B cell (primary cell): ENCODE results near the gene SHMT2. TPM values are rescaled to one million over a fixed set of nuclear protein-coding genes. Genes with fewer than 3 reads are reported as not detected.
A peak's percentile ranks its signal among the peaks of the same experiment; 100 is the strongest.

Source experiments
- ATAC-seq: fragments of 200-7000 bp; cut with Tn5 transposase; one replicate; pipeline ENCODE4 v1.10.0; 2021; ENCODE audit warnings: low read depth, mild to moderate bottlenecking, moderate number of reproducible peaks, moderate library complexity
- CTCF ChIA-PET: fragments of 350-600 bp; sonication (Branson Sonifier 250); formaldehyde crosslinking; loops from one replicate; lab custom pipeline; 2021; ENCODE audit warnings: antibody characterized with exemption, inconsistent platforms; lab: Charles Lee
- POLR2A ChIA-PET: fragments of 350-600 bp; sonication (Branson Sonifier 250); formaldehyde crosslinking; loops from one replicate; lab custom pipeline; 2021; ENCODE audit warnings: antibody characterized with exemption; lab: Charles Lee
- DNase-seq: peaks from one replicate; pipeline ENCODE4 v3.0.0; 2013
- H2AFZ ChIP-seq: 2 replicates; pipeline ENCODE4 v1.6.1; 2012; ENCODE audit warnings: mild to moderate bottlenecking, low read depth, low read length; ENCODE audit not compliant: insufficient read depth, poor library complexity, severe bottlenecking
- H3K27ac ChIP-seq, 2 donors: 1 replicate in 1 of 2; 2 replicates in 1 of 2; pipeline ENCODE4 v1.5.1; 2012 to 2013; ENCODE audit warnings: low read length in 2 of 2, mild to moderate bottlenecking in 2 of 2, moderate library complexity in 1 of 2
- H3K27me3 ChIP-seq, 4 experiments: fragments of 200-600 bp in 1 of 4; sonication (generic) in 1 of 4; replicated peaks in 1 of 4; 1 replicate in 2 of 4; 2 replicates in 2 of 4; pipeline versions ENCODE4 v1.6.1 to v1.7.0; 2013 to 2016; ENCODE audit warnings: low read length in 3 of 4, mild to moderate bottlenecking in 2 of 4, mixed read lengths in 1 of 4, moderate library complexity in 1 of 4; ENCODE audit not compliant: insufficient read depth in 4 of 4, control insufficient read depth in 3 of 4; ENCODE audit errors: control extremely low read depth in 1 of 4
- H3K36me3 ChIP-seq, 2 experiments: replicated peaks in 1 of 2; 1 replicate in 1 of 2; 2 replicates in 1 of 2; pipeline versions ENCODE4 v1.6.1 to v1.7.1; 2013; ENCODE audit warnings: low read length in 1 of 2; ENCODE audit not compliant: insufficient read depth in 2 of 2, control insufficient read depth in 1 of 2; ENCODE audit errors: control extremely low read depth in 1 of 2, extremely low read depth in 1 of 2
- H3K4me1 ChIP-seq, 2 donors: fragments of 200-600 bp in 1 of 2; sonication (generic) in 1 of 2; 1 replicate in 1 of 2; 2 replicates in 1 of 2; pipeline versions ENCODE4 v1.5.1 to v1.6.1; 2013 to 2017; ENCODE audit warnings: low read length in 2 of 2; ENCODE audit not compliant: control insufficient read depth in 2 of 2, insufficient read depth in 2 of 2
- H3K4me2 ChIP-seq: replicated peaks from 2 replicates; pipeline ENCODE3; 2012; ENCODE audit warnings: mild to moderate bottlenecking, low read depth, low read length; ENCODE audit not compliant: poor library complexity, severe bottlenecking
- H3K4me3 ChIP-seq, 5 experiments: fragments of 200-600 bp in 1 of 5; sonication (generic) in 1 of 5; 1 replicate in 3 of 5; 2 replicates in 2 of 5; pipeline versions ENCODE4 v1.5.1 to v1.7.0; 2011 to 2016; ENCODE audit warnings: low read length in 4 of 5, mild to moderate bottlenecking in 4 of 5, low read depth in 2 of 5, control low read depth in 1 of 5, moderate library complexity in 1 of 5; ENCODE audit not compliant: insufficient read depth in 1 of 5; ENCODE audit errors: control extremely low read depth in 1 of 5, extremely low read depth in 1 of 5
- H3K79me2 ChIP-seq: fragments of 200-600 bp; sonication (generic); one replicate; pipeline ENCODE4 v1.6.0; 2016; ENCODE audit warnings: low read length; ENCODE audit not compliant: control insufficient read depth, insufficient read depth
- H3K9ac ChIP-seq: fragments of 200-600 bp; sonication (generic); 2 replicates; pipeline ENCODE4 v1.6.1; 2017; ENCODE audit warnings: mild to moderate bottlenecking, low read length, moderate library complexity
- H3K9me3 ChIP-seq, 3 donors: one replicate each; pipeline versions ENCODE4 v1.6.1 to v1.7.1; 2013; ENCODE audit warnings: low read length in 2 of 3; ENCODE audit not compliant: control insufficient read depth in 2 of 3, insufficient read depth in 1 of 3; ENCODE audit errors: control extremely low read depth in 1 of 3
- H4K20me1 ChIP-seq: 2 replicates; pipeline ENCODE4 v1.6.0; 2012; ENCODE audit warnings: mild to moderate bottlenecking, low read length; ENCODE audit not compliant: insufficient read depth, control insufficient read depth, poor library complexity, severe bottlenecking
- H3K27ac Mint-ChIP-seq: one replicate; pipeline ENCODE4 v1.8.0; 2021; ENCODE audit warnings: mixed read lengths
- H3K27me3 Mint-ChIP-seq: one replicate; pipeline ENCODE4 v1.8.0; 2021; ENCODE audit warnings: mixed read lengths
- H3K4me1 Mint-ChIP-seq: one replicate; pipeline ENCODE4 v1.8.0; 2021; ENCODE audit warnings: mixed read lengths
- H3K4me3 Mint-ChIP-seq: one replicate; pipeline ENCODE4 v1.8.0; 2021; ENCODE audit warnings: mixed read lengths
- H3K9me3 Mint-ChIP-seq: one replicate; pipeline ENCODE4 v1.8.0; 2022; ENCODE audit warnings: mixed read lengths; ENCODE audit not compliant: insufficient read depth
- EZH2 ChIP-seq: IDR thresholded peaks from 2 replicates; pipeline ENCODE4 v1.6.1; 2012; ENCODE audit warnings: borderline replicate concordance, low read depth, mild to moderate bottlenecking, moderate library complexity, low read length; ENCODE audit not compliant: insufficient read depth, poor library complexity, severe bottlenecking
- WGBS: methylation state at CpG from one replicate; pipeline ENCODE4 v1.1.5; 2013; ENCODE audit warnings: missing lambda C conversion rate; ENCODE audit not compliant: insufficient coverage; 5-methylcytosine and 5-hydroxymethylcytosine counted together
- intact Hi-C: fragments of 100-400 bp; cut with micrococcal nuclease; formaldehyde crosslinking; loops from one replicate; pipeline ENCODE4 v1.10.0; 2022
- polyA plus RNA-seq: library from polyadenylated mRNA; depleted of rRNA; stranded (reverse); fragments of >200 nt; gene quantifications from 2 replicates; pipeline ENCODE4 v1.2.3, GENCODE V29; 2012
- total RNA-seq, 2 donors: library from RNA; stranded (reverse); fragments of 120-200 nt in 1 of 2; gene quantifications; 1 replicate in 1 of 2; 2 replicates in 1 of 2; pipeline versions ENCODE4 v1.2.3 to v1.2.4, GENCODE V29; 2013 to 2022
- TF ChIP-seq, protein P1 (sequence below): fragments of 200-600 bp; IDR thresholded peaks from one replicate; pipeline ENCODE4 v1.8.0; 2022; ENCODE audit warnings: antibody characterized with exemption, mild to moderate bottlenecking

SHMT2 gene
- total and polyA plus RNA-seq, 2 donors (not counting 1 experiment from before 2014, with no cell fraction given): 166 to 236 TPM

DNA sequence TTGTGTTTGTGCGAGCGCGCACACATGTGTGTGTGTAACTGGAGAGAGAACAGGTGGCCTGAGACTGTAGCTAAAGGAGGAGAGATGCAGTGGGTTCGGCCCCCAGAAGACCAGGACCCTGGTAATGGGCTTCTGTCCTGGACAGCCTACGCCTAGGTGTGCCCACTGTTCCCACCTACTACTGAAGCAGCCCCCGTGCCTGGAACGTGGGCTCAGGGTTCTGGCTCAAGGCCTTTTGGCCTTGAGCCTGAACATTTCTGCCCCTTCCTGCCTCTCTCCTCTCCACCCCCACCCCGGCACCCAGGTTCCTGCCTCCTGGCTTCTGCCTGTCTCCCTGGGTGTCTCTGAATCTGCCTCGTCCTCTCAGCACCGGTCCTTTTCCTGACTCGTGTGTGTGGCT is 14.4 kb upstream of the SHMT2 start:
- Histone ChIP-seq H3K36me3 (no peaks in the 10 kb centered on the region), H3K9ac (no peak overlapping the region), H3K79me2 (no peaks in the 10 kb centered on the region), H3K9me3 (peaks cover 0 to 18% (median 0%) of the 10 kb centered on the region in 3 donors), H3K4me2 (peak overlapping the region; percentile 94), H3K27me3 (peaks cover 0 to 70% (median 29%) of the 10 kb centered on the region in 4 experiments), H3K4me1 (peaks cover 57 to 58% of the 10 kb centered on the region in 2 donors), H3K27ac (peak overlapping the region in 1 of 2 donors; percentile 80), H2AFZ (no peak overlapping the region), H3K4me3 (no peak overlapping the region), H4K20me1 (peaks cover 8% of the 10 kb centered on the region)
- Mint-ChIP-seq H3K9me3 (no peaks in the 10 kb centered on the region), H3K4me1 (peaks cover 57% of the 10 kb centered on the region), H3K27me3 (peaks cover 41% of the 10 kb centered on the region), H3K27ac (peak overlapping the region; percentile 80), H3K4me3 (peak overlapping the region; percentile 82)
- 43% methylated on average over 8 of the region's 11 CpGs for WGBS
- ChIA-PET CTCF (interaction anchor here (0.6 to 8.8 kb wide), 7 partner anchors 22 to 587 kb away, joined by 4 to 838 read pairs (median 8); partner anchors contain the start of genes INHBE, SHMT2 and STAC3), POLR2A (interaction anchor here (3.3 to 5.6 kb wide), 2 partner anchors 14 to 25 kb away, joined by 28 to 110 read pairs; partner anchors contain the start of gene SHMT2)
- intact Hi-C loops: no loop called here
- DNase-seq: no peak
- no peak for ATAC-seq
- TF ChIP-seq, protein P1, sequence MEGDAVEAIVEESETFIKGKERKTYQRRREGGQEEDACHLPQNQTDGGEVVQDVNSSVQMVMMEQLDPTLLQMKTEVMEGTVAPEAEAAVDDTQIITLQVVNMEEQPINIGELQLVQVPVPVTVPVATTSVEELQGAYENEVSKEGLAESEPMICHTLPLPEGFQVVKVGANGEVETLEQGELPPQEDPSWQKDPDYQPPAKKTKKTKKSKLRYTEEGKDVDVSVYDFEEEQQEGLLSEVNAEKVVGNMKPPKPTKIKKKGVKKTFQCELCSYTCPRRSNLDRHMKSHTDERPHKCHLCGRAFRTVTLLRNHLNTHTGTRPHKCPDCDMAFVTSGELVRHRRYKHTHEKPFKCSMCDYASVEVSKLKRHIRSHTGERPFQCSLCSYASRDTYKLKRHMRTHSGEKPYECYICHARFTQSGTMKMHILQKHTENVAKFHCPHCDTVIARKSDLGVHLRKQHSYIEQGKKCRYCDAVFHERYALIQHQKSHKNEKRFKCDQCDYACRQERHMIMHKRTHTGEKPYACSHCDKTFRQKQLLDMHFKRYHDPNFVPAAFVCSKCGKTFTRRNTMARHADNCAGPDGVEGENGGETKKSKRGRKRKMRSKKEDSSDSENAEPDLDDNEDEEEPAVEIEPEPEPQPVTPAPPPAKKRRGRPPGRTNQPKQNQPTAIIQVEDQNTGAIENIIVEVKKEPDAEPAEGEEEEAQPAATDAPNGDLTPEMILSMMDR: no peak
- no peak for TF ChIP-seq EZH2

DNA sequence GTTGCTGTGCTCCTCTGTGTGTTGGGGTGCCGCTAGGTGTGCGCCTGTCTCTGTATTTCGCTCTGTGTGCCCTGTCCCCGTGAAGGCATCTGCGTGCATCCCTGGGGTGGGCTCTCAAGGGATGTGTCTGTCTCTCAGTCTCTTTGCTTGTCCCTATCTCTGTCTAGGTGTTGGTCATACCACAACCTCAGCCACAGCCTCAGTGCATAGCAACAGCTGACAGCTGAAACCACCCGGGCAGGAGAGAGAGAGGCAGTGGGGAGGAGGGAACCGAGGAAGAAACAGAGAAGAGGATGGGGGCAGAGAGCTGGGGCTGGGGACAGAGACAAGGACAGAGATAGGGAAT is 13.9 kb upstream of the SHMT2 start:
- WGBS: 15% methylated on average over 7 of the region's 7 CpGs
- ChIA-PET CTCF (interaction anchor here (0.7 to 8.8 kb wide), 2 partner anchors 21 to 243 kb away, joined by 4 to 838 read pairs; partner anchors contain the start of genes SHMT2 and STAC3), POLR2A (interaction anchor here (3.3 to 5.6 kb wide), 2 partner anchors 13 to 24 kb away, joined by 28 to 110 read pairs; partner anchors contain the start of gene SHMT2)
- Histone ChIP-seq H3K4me1 (peaks cover 60 to 61% of the 10 kb centered on the region in 2 donors), H3K9me3 (peaks cover 0 to 18% (median 0%) of the 10 kb centered on the region in 3 donors), H3K4me2 (peak overlapping the region; percentile 94), H3K9ac (peak overlapping the region; percentile 65), H2AFZ (peak overlapping the region; percentile 65), H3K27me3 (peaks cover 0 to 76% (median 31%) of the 10 kb centered on the region in 4 experiments), H4K20me1 (peaks cover 8% of the 10 kb centered on the region), H3K27ac (peak overlapping the region; percentile 79 to 80), H3K36me3 (no peaks in the 10 kb centered on the region), H3K4me3 (peak overlapping the region in 4 of 5 experiments; percentile 49 to 60 (median 52)), H3K79me2 (no peaks in the 10 kb centered on the region)
- DNase-seq (peak; percentile 77), ATAC-seq (peak; percentile 31)
- Mint-ChIP-seq H3K9me3 (no peaks in the 10 kb centered on the region), H3K4me3 (peak overlapping the region; percentile 82), H3K27me3 (peaks cover 43% of the 10 kb centered on the region), H3K4me1 (peaks cover 59% of the 10 kb centered on the region), H3K27ac (peak overlapping the region; percentile 80)
- no peak for TF ChIP-seq EZH2
- TF ChIP-seq, protein P1: no peak
- intact Hi-C loops: loop anchor here (1.0 kb wide), 2 partner anchors 10 to 14 kb away; partner anchors contain the start of gene SHMT2
